Neural cell (in vitro differentiated cells): ENCODE data around the gene HOXB7. TPM values are rescaled to one million over a fixed set of nuclear protein-coding genes. Genes with fewer than 3 reads are reported as not detected.

ENCODE experiments used
- H2AFZ ChIP-seq: fragments of 200-600, 300-800 bp; sonication (generic), shearing (Covaris generic); 2 replicates; pipeline ENCODE4 v1.6.0; 2014; ENCODE audit warnings: low read depth, mild to moderate bottlenecking, antibody characterized with exemption, low read length, moderate library complexity
- H3F3A ChIP-seq: fragments of 200-600 bp; shearing (Covaris generic); 2 replicates; pipeline ENCODE4 v1.6.1; 2016; ENCODE audit warnings: mild to moderate bottlenecking, moderate library complexity, mixed read lengths, antibody characterized with exemption, low read length; ENCODE audit not compliant: insufficient read depth, poor library complexity, severe bottlenecking
- H3K27ac ChIP-seq: fragments of 200-600, 300-800 bp; sonication (generic), shearing (Covaris generic); 2 replicates; pipeline ENCODE4 v1.5.1; 2014; ENCODE audit warnings: mild to moderate bottlenecking, low read length, moderate library complexity
- H3K27me3 ChIP-seq: fragments of 300-800, 200-600 bp; sonication (generic), shearing (Covaris generic); 2 replicates; pipeline ENCODE4 v1.6.0; 2014; ENCODE audit warnings: mild to moderate bottlenecking, low read depth, low read length, moderate library complexity; ENCODE audit not compliant: insufficient read depth
- H3K36me3 ChIP-seq: fragments of 300-800, 200-600 bp; sonication (generic), shearing (Covaris generic); 2 replicates; pipeline ENCODE4 v1.5.1; 2014; ENCODE audit warnings: mild to moderate bottlenecking, antibody characterized with exemption, low read length, moderate library complexity; ENCODE audit not compliant: insufficient read depth
- H3K4me2 ChIP-seq: fragments of 300-800, 200-600 bp; sonication (generic), shearing (Covaris generic); 2 replicates; pipeline ENCODE4 v1.6.0; 2014; ENCODE audit warnings: mild to moderate bottlenecking, low read length
- H3K4me3 ChIP-seq: fragments of 300-800, 200-600 bp; sonication (generic), shearing (Covaris generic); 2 replicates; pipeline ENCODE4 v1.5.1; 2014; ENCODE audit warnings: mild to moderate bottlenecking, low read length, moderate library complexity
- H3K79me2 ChIP-seq: fragments of 200-600 bp; shearing (Covaris generic); replicated peaks from 2 replicates; pipeline ENCODE4 v1.6.0; 2014; ENCODE audit warnings: mild to moderate bottlenecking, low read length, moderate library complexity; ENCODE audit not compliant: insufficient read depth
- H3K9ac ChIP-seq: fragments of 300-800, 200-600 bp; sonication (generic), shearing (Covaris generic); 2 replicates; pipeline ENCODE4 v1.6.1; 2016; ENCODE audit warnings: mild to moderate bottlenecking, low read length, mixed read lengths
- H3K9me2 ChIP-seq: fragments of 200-600 bp; shearing (Covaris generic); 2 replicates; pipeline ENCODE4 v1.6.1; 2016; ENCODE audit warnings: mild to moderate bottlenecking, low read length, mixed read lengths; ENCODE audit not compliant: insufficient read depth
- H3K9me3 ChIP-seq: fragments of 200-600, 300-800 bp; sonication (generic), shearing (Covaris generic); 2 replicates; pipeline ENCODE4 v1.6.1; 2016; ENCODE audit warnings: mild to moderate bottlenecking, mixed run types, low read length, moderate library complexity, mixed read lengths
- H4K20me1 ChIP-seq: fragments of 200-600 bp; shearing (Covaris generic); 2 replicates; pipeline ENCODE4 v1.6.1; 2016; ENCODE audit warnings: mild to moderate bottlenecking, mixed run types; ENCODE audit not compliant: insufficient read depth
- CTCF ChIP-seq: fragments of 450-650 bp; IDR thresholded peaks from 2 replicates; pipeline ENCODE4 v1.5.1; 2014; ENCODE audit warnings: antibody characterized with exemption, mild to moderate bottlenecking, moderate library complexity; ENCODE audit not compliant: poor library complexity, severe bottlenecking
- EP300 ChIP-seq: fragments of 450-650 bp; conservative IDR thresholded peaks from 2 replicates; pipeline ENCODE4 v1.6.1; 2014; ENCODE audit warnings: antibody characterized with exemption, mild to moderate bottlenecking, moderate library complexity; ENCODE audit not compliant: poor library complexity, severe bottlenecking
- EZH2 ChIP-seq: fragments of 200-600, 300-800 bp; shearing (Covaris generic), sonication (generic); IDR thresholded peaks from 2 replicates; pipeline ENCODE4 v1.6.1; 2014; ENCODE audit warnings: antibody characterized with exemption, low read length, borderline replicate concordance, mild to moderate bottlenecking; ENCODE audit not compliant: insufficient read depth, poor library complexity, severe bottlenecking
- MXI1 ChIP-seq: fragments of 450-650 bp; conservative IDR thresholded peaks from 2 replicates; pipeline ENCODE4 v1.6.1; 2014; ENCODE audit warnings: antibody characterized with exemption, mild to moderate bottlenecking; ENCODE audit not compliant: poor library complexity, severe bottlenecking
- POLR2AphosphoS5 ChIP-seq: IDR thresholded peaks from 2 replicates; pipeline ENCODE4 v1.6.1; 2012
- RAD21 ChIP-seq: fragments of 450-650 bp; conservative IDR thresholded peaks from 2 replicates; pipeline ENCODE4 v1.6.1; 2014; ENCODE audit warnings: antibody characterized with exemption, mild to moderate bottlenecking, moderate library complexity
- REST ChIP-seq: IDR thresholded peaks from 2 replicates; pipeline ENCODE4 v1.6.1; 2012; ENCODE audit warnings: borderline replicate concordance
- SMC3 ChIP-seq: fragments of 450-650 bp; conservative IDR thresholded peaks from 2 replicates; pipeline ENCODE4 v1.6.1; 2014; ENCODE audit warnings: antibody characterized with exemption, mild to moderate bottlenecking, moderate library complexity; ENCODE audit not compliant: poor library complexity
- TAF1 ChIP-seq: IDR thresholded peaks from 2 replicates; pipeline ENCODE4 v1.6.1; 2012; ENCODE audit warnings: low read depth
- polyA plus RNA-seq: library from polyadenylated mRNA; depleted of rRNA; stranded (reverse); fragments of >200 nt; gene quantifications from 2 replicates; pipeline ENCODE4 v1.2.3, GENCODE V29; 2014

Gene HOXB7
- polyA plus RNA-seq, 1 donor from 2014 or later: not detected

- Histone ChIP-seq H3K9me2 (no peaks in the 10 kb centered on the region), H3K9me3 (peaks cover 4% of the 10 kb centered on the region), H4K20me1 (no peaks in the 10 kb centered on the region), H3F3A (no peaks in the 10 kb centered on the region), H2AFZ (no peak overlapping the region), H3K27me3 (peaks cover 100% of the 10 kb centered on the region), H3K4me2 (no peak overlapping the region), H3K79me2 (no peaks in the 10 kb centered on the region), H3K27ac (no peak overlapping the region), H3K9ac (no peak overlapping the region), H3K36me3 (no peaks in the 10 kb centered on the region), H3K4me3 (no peak overlapping the region)
- TF ChIP-seq POLR2AphosphoS5: no peak
Measured at GRCh38 chr17:48640858-48641180, 30.0 kb upstream of the HOXB7 start.

- no peaks in the 10 kb centered on the region for H4K20me1 ChIP-seq
- H3K4me2 ChIP-seq: no peak overlapping the region
- no peak overlapping the region for H3K4me3 ChIP-seq
- H3K9ac ChIP-seq: no peak overlapping the region
- no peak overlapping the region for H3K27ac ChIP-seq
- H3K27me3 ChIP-seq: peaks cover 100% of the 10 kb centered on the region
- TF ChIP-seq REST (no peak), SMC3 (no peak)
- peaks cover 4% of the 10 kb centered on the region for H3K9me3 ChIP-seq
- no peak overlapping the region for H2AFZ ChIP-seq
- no peaks in the 10 kb centered on the region for H3K9me2 ChIP-seq
- no peaks in the 10 kb centered on the region for H3K36me3 ChIP-seq
- no peaks in the 10 kb centered on the region for H3K79me2 ChIP-seq
- no peaks in the 10 kb centered on the region for H3F3A ChIP-seq
Measured at GRCh38 chr17:48639982-48640857, 29.4 kb upstream of the HOXB7 start.

GRCh38 chr17:48639136-48639535 lies 28.3 kb upstream of the HOXB7 start:
- Histone ChIP-seq H3K4me2 (no peak overlapping the region), H3K36me3 (no peaks in the 10 kb centered on the region), H3K27me3 (peaks cover 100% of the 10 kb centered on the region), H3K9ac (no peak overlapping the region), H2AFZ (no peak overlapping the region), H3K27ac (no peak overlapping the region), H3K79me2 (no peaks in the 10 kb centered on the region), H4K20me1 (no peaks in the 10 kb centered on the region), H3K9me2 (no peaks in the 10 kb centered on the region), H3F3A (no peaks in the 10 kb centered on the region), H3K4me3 (no peak overlapping the region), H3K9me3 (peaks cover 4% of the 10 kb centered on the region)
- TF ChIP-seq CTCF (no peak), POLR2AphosphoS5 (no peak), REST (no peak), TAF1 (no peak), EZH2 (no peak), RAD21 (no peak), EP300 (no peak), MXI1 (no peak), SMC3 (no peak)
